ENCODE results near the gene VEPH1.
"Not testable (repeated sequence)": the region's sequence is repeated elsewhere in the genome, so short reads cannot be mapped to it uniquely, and the experiment has no call there.

The VEPH1 gene

GRCh38 chr3:157354254-157354653 is 149.0 kb downstream of the VEPH1 start:
- H3K27ac ChIP-seq (ENCODE audit: low read length), result no peak overlapping the region
- no peaks in the 10 kb centered on the region for H3K27me3 ChIP-seq (ENCODE audit: control insufficient read depth, insufficient read depth, low read length)
- no peaks in the 10 kb centered on the region for H3K36me3 ChIP-seq (ENCODE audit: control insufficient read depth, low read depth, low read length)
- no peak overlapping the region for H3K4me3 ChIP-seq (ENCODE audit: low read length)
- no peak overlapping the region for H3K9ac ChIP-seq (ENCODE audit: low read length)
- no peaks in the 10 kb centered on the region for H3K4me1 ChIP-seq (ENCODE audit: control insufficient read depth, low read depth, low read length)
- H3K9me3 ChIP-seq (ENCODE audit: control insufficient read depth, low read depth, low read length), result no peaks in the 10 kb centered on the region

- Histone ChIP-seq H3K36me3 (ENCODE audit: control insufficient read depth, low read depth, low read length) (no peaks in the 10 kb centered on the region), H3K9me3 (ENCODE audit: control insufficient read depth, low read depth, low read length) (no peaks in the 10 kb centered on the region), H3K27me3 (ENCODE audit: control insufficient read depth, insufficient read depth, low read length) (no peaks in the 10 kb centered on the region), H3K9ac (ENCODE audit: low read length) (no peak overlapping the region), H3K27ac (ENCODE audit: low read length) (no peak overlapping the region), H3K4me1 (ENCODE audit: control insufficient read depth, low read depth, low read length) (no peaks in the 10 kb centered on the region), H3K4me3 (ENCODE audit: low read length) (no peak overlapping the region)
Measured at GRCh38 chr3:157353652-157354051, 149.6 kb downstream of the VEPH1 start.

GRCh38 chr3:157351981-157352380 is 151.2 kb downstream of the VEPH1 start:
- Histone ChIP-seq H3K36me3 (ENCODE audit: control insufficient read depth, low read depth, low read length) (no peaks in the 10 kb centered on the region), H3K9me3 (ENCODE audit: control insufficient read depth, low read depth, low read length) (no peaks in the 10 kb centered on the region), H3K27ac (ENCODE audit: low read length) (no peak overlapping the region), H3K4me1 (ENCODE audit: control insufficient read depth, low read depth, low read length) (no peaks in the 10 kb centered on the region), H3K9ac (ENCODE audit: low read length) (no peak overlapping the region), H3K4me3 (ENCODE audit: low read length) (no peak overlapping the region), H3K27me3 (ENCODE audit: control insufficient read depth, insufficient read depth, low read length) (no peaks in the 10 kb centered on the region)

- H3K4me3 ChIP-seq (ENCODE audit: low read length); H3K4me1 ChIP-seq (ENCODE audit: control insufficient read depth, low read depth, low read length); H3K36me3 ChIP-seq (ENCODE audit: control insufficient read depth, low read depth, low read length); H3K9ac ChIP-seq (ENCODE audit: low read length); H3K27ac ChIP-seq (ENCODE audit: low read length); H3K9me3 ChIP-seq (ENCODE audit: control insufficient read depth, low read depth, low read length); H3K27me3 ChIP-seq (ENCODE audit: control insufficient read depth, insufficient read depth, low read length): not testable (repeated sequence)
Measured at GRCh38 chr3:157350651-157351050, 152.6 kb downstream of the VEPH1 start.

DNA sequence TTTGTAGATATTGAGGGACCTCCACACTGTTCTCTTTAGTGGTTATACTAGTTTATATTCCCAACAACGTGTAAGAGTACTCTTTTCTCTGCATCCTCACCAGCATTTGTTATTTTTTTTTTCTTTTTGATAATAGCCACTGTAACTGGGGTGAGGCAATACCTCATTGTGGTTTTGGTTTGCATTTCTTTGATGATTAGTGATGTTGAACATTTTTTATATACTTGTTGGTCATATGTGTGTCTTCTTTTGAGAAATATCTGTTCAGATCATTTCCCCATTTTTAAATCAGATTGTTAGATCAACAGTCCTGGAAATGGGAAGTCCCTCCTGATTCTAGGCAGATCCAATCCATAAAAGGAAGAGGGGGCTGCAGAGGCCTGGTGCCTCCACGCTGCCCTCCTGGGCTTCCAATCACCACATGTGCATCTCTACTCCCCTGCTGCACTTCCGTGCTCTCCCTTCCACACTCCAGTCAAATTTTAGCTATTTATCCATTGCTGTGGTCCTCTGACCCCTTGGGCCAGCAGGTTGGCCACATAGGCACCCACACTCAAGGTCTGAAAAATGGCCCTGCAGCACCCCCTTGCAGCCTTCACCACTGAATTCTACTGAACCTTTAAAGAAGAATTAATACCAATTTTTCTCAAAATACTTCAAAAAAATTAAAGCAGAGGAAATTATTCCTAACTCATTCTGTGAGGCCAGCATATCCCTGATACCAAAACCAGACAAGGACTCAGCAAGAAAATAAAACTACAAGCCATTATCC is 154.7 kb downstream of the VEPH1 start:
- not testable (repeated sequence) for H3K9me3 ChIP-seq (ENCODE audit: control insufficient read depth, low read depth, low read length); H3K36me3 ChIP-seq (ENCODE audit: control insufficient read depth, low read depth, low read length); H3K4me1 ChIP-seq (ENCODE audit: control insufficient read depth, low read depth, low read length); H3K27ac ChIP-seq (ENCODE audit: low read length); H3K4me3 ChIP-seq (ENCODE audit: low read length); H3K27me3 ChIP-seq (ENCODE audit: control insufficient read depth, insufficient read depth, low read length); H3K9ac ChIP-seq (ENCODE audit: low read length)

DNA sequence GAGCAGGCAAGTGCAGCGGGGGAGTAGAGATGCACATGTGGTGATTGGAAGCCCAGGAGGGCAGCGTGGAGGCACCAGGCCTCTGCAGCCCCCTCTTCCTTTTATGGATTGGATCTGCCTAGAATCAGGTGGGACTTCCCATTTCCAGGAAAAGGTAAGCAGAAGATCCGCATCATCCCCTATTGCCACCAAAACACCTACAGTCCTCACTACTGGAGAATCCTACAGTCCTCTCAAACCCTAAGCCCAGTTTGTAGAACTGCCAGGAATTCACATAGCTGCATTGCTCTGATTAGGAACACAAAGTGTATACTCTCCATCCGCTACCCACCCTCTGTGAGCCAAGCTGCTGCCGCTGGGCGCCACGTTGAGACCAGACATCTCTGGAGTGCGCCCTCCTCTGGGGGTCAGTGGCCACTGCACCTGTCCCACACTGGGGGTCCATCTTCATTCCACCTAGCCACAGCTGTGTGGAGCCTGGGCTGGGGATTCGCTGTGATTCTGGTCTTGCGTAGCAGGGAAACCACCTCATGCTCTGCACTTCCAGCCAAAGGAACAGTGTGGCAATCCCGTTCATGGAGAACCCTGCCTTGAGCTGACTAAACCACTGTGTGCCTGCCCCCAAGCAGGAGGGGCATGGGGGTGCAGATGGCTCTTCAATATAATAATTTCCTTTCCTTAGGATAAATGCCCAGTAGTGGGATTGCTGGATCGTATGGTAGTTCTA is 155.5 kb downstream of the VEPH1 start:
- no peak overlapping the region for H3K4me3 ChIP-seq (ENCODE audit: low read length)
- H3K36me3 ChIP-seq (ENCODE audit: control insufficient read depth, low read depth, low read length), result no peaks in the 10 kb centered on the region
- H3K27ac ChIP-seq (ENCODE audit: low read length), result no peak overlapping the region
- H3K4me1 ChIP-seq (ENCODE audit: control insufficient read depth, low read depth, low read length), result no peaks in the 10 kb centered on the region
- H3K9me3 ChIP-seq (ENCODE audit: control insufficient read depth, low read depth, low read length), result no peaks in the 10 kb centered on the region
- no peak overlapping the region for H3K9ac ChIP-seq (ENCODE audit: low read length)
- H3K27me3 ChIP-seq (ENCODE audit: control insufficient read depth, insufficient read depth, low read length), result no peaks in the 10 kb centered on the region

DNA sequence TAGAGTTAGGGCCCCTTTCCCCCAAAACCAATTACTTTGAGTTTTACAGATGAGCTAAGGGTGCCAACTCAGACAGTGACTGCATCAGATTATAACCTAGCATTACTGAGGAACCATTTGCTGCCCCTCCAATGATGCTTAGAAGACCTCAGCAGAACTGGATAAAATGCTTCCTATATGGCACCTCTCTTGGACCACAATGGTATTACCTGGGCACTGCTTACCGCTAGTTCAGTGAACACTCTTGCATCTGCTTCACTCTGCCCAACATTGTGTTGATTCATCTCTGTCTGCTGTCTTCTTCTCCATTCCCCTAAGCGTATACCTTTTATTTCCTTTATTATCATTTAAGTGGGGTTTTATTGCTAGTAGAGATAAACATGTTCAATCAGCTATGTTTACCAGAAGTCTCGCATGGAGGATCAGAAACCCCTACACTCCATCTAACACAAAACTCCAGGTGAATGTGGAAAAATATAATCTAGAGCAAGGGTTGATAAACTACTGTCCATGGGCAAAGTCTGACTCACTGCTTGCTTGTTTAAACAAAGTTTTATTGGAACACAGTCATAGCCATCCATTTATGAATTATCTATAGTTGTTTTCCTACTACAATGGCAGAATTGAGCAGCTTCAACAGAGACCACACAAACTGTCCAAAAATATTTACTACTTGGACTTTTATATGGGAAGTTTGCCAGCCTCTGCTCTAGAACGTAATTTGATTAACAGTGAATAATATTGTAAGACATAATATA is 166.8 kb downstream of the VEPH1 start:
- peak overlapping the region; percentile 2 for H3K9ac ChIP-seq (ENCODE audit: low read length)
- peaks cover 22% of the 10 kb centered on the region for H3K4me1 ChIP-seq (ENCODE audit: control insufficient read depth, low read depth, low read length)
- H3K4me3 ChIP-seq (ENCODE audit: low read length), result peak overlapping the region; percentile 31
- H3K27me3 ChIP-seq (ENCODE audit: control insufficient read depth, insufficient read depth, low read length), result no peaks in the 10 kb centered on the region
- H3K27ac ChIP-seq (ENCODE audit: low read length), result peak overlapping the region; percentile 61
- no peaks in the 10 kb centered on the region for H3K36me3 ChIP-seq (ENCODE audit: control insufficient read depth, low read depth, low read length)
- H3K9me3 ChIP-seq (ENCODE audit: control insufficient read depth, low read depth, low read length), result peaks cover 4% of the 10 kb centered on the region

- peaks cover 4% of the 10 kb centered on the region for H3K9me3 ChIP-seq (ENCODE audit: control insufficient read depth, low read depth, low read length)
- no peaks in the 10 kb centered on the region for H3K27me3 ChIP-seq (ENCODE audit: control insufficient read depth, insufficient read depth, low read length)
- H3K4me3 ChIP-seq (ENCODE audit: low read length), result peak overlapping the region; percentile 31
- peaks cover 22% of the 10 kb centered on the region for H3K4me1 ChIP-seq (ENCODE audit: control insufficient read depth, low read depth, low read length)
- peak overlapping the region; percentile 61 for H3K27ac ChIP-seq (ENCODE audit: low read length)
- no peaks in the 10 kb centered on the region for H3K36me3 ChIP-seq (ENCODE audit: control insufficient read depth, low read depth, low read length)
- H3K9ac ChIP-seq (ENCODE audit: low read length), result peak overlapping the region; percentile 52
Measured at GRCh38 chr3:157335233-157336076, 167.8 kb downstream of the VEPH1 start.

DNA sequence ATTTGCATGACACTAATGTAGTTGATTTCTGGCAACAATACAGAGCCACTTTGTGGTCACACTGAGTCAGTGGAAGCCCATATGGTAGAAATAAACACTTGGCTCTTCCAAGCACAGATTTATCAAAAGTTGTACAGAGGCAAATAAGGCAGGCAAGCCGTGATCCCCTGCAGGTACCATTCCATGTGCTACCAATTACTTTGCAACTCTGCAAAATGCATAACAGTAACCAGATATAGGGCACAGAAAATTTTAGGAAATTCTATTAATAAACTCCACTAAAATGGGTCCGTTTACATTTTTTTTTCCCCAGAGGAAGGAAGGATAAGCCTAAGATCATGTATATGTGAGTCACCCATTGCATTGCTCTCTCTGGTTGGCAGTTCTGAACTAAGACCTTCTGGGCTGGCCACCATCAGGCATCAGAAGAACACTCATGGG is 169.6 kb downstream of the VEPH1 start:
- no peaks in the 10 kb centered on the region for H3K27me3 ChIP-seq (ENCODE audit: control insufficient read depth, insufficient read depth, low read length)
- no peaks in the 10 kb centered on the region for H3K36me3 ChIP-seq (ENCODE audit: control insufficient read depth, low read depth, low read length)
- H3K9me3 ChIP-seq (ENCODE audit: control insufficient read depth, low read depth, low read length), result no peaks in the 10 kb centered on the region
- no peak overlapping the region for H3K4me3 ChIP-seq (ENCODE audit: low read length)
- H3K4me1 ChIP-seq (ENCODE audit: control insufficient read depth, low read depth, low read length), result peaks cover 22% of the 10 kb centered on the region
- H3K9ac ChIP-seq (ENCODE audit: low read length), result no peak overlapping the region
- no peak overlapping the region for H3K27ac ChIP-seq (ENCODE audit: low read length)

DNA sequence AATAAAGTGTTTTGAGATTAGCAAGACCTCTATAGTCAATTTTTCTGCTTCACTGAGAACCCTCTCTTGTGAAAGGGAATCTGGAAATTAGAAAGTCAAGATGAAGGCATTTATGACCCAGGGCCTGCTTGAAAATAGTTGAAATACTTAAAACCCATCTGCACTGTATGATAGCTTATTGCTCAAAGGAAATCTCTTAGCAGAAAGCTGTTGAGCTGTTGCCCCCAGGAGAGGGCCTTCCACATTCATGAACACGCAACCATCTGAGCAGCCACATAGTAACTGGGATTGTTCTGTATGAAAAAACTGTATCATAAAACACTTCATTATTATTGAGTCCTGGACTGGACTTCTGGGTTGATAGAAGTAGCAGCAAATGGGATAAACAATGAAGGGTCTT is 173.0 kb downstream of the VEPH1 start:
- Histone ChIP-seq H3K9ac (ENCODE audit: low read length) (no peak overlapping the region), H3K36me3 (ENCODE audit: control insufficient read depth, low read depth, low read length) (no peaks in the 10 kb centered on the region), H3K4me3 (ENCODE audit: low read length) (no peak overlapping the region), H3K27ac (ENCODE audit: low read length) (no peak overlapping the region), H3K27me3 (ENCODE audit: control insufficient read depth, insufficient read depth, low read length) (no peaks in the 10 kb centered on the region), H3K9me3 (ENCODE audit: control insufficient read depth, low read depth, low read length) (no peaks in the 10 kb centered on the region), H3K4me1 (ENCODE audit: control insufficient read depth, low read depth, low read length) (peaks cover 10% of the 10 kb centered on the region)

DNA sequence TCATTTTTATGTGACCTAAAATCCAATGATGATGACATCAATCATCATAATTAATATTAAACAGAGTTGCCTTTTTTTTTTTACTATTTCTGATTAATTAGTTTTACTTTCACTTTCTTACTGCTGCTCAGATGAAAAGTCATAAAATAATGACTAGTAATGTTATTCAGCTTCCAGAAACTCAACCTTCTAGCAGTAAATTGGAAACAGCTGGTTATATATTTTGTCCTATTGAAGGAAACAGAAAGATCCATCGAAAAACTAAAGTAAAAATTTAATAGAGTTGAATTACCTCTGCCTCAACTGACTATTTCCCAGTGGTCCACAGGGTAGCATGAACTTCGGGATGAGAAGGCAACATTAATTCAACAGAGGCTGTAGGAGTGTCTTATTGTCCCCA is 173.7 kb downstream of the VEPH1 start:
- Histone ChIP-seq H3K4me1 (ENCODE audit: control insufficient read depth, low read depth, low read length) (peaks cover 4% of the 10 kb centered on the region), H3K36me3 (ENCODE audit: control insufficient read depth, low read depth, low read length) (no peaks in the 10 kb centered on the region), H3K27me3 (ENCODE audit: control insufficient read depth, insufficient read depth, low read length) (no peaks in the 10 kb centered on the region), H3K27ac (ENCODE audit: low read length) (no peak overlapping the region), H3K4me3 (ENCODE audit: low read length) (no peak overlapping the region), H3K9ac (ENCODE audit: low read length) (no peak overlapping the region), H3K9me3 (ENCODE audit: control insufficient read depth, low read depth, low read length) (no peaks in the 10 kb centered on the region)

Measured in iPS-18a (cell line).